Neutrophil (primary cell): ENCODE measurements around the gene FRZB.

Experiments used
- H3K27ac ChIP-seq: fragments of 200-600 bp; sonication (generic); 2 replicates; pipeline ENCODE4 v1.5.1; 2016; ENCODE audit warnings: mild to moderate bottlenecking, moderate library complexity
- H3K27me3 ChIP-seq: fragments of 200-600 bp; sonication (generic); 2 replicates; pipeline ENCODE4 v1.6.0; 2016; ENCODE audit warnings: mild to moderate bottlenecking
- H3K36me3 ChIP-seq: fragments of 200-600 bp; sonication (generic); 2 replicates; pipeline ENCODE4 v1.5.1; 2017
- H3K4me1 ChIP-seq, 2 experiments: fragments of 200-600 bp in 1 of 2; sonication (generic) in 1 of 2; 1 replicate in 1 of 2; 2 replicates in 1 of 2; pipeline versions ENCODE4 v1.5.1 to v1.6.1; 2013 to 2016; ENCODE audit warnings: low read depth in 1 of 2, low read length in 1 of 2, mild to moderate bottlenecking in 1 of 2, moderate library complexity in 1 of 2; ENCODE audit not compliant: control insufficient read depth in 1 of 2, insufficient read depth in 1 of 2
- H3K4me3 ChIP-seq, 2 experiments: fragments of 200-600 bp in 1 of 2; sonication (generic) in 1 of 2; 1 replicate in 1 of 2; 2 replicates in 1 of 2; pipeline ENCODE4 v1.5.1; 2013 to 2016; ENCODE audit warnings: low read depth in 1 of 2, low read length in 1 of 2, mild to moderate bottlenecking in 1 of 2, moderate library complexity in 1 of 2
- H3K9me3 ChIP-seq: fragments of 200-600 bp; sonication (generic); 2 replicates; pipeline ENCODE4 v1.5.1; 2016
- CTCF ChIP-seq: fragments of 200-600 bp; sonication (generic); IDR thresholded peaks from 2 replicates; pipeline ENCODE4 v1.5.1; 2016; ENCODE audit warnings: antibody characterized with exemption

FRZB gene

DNA sequence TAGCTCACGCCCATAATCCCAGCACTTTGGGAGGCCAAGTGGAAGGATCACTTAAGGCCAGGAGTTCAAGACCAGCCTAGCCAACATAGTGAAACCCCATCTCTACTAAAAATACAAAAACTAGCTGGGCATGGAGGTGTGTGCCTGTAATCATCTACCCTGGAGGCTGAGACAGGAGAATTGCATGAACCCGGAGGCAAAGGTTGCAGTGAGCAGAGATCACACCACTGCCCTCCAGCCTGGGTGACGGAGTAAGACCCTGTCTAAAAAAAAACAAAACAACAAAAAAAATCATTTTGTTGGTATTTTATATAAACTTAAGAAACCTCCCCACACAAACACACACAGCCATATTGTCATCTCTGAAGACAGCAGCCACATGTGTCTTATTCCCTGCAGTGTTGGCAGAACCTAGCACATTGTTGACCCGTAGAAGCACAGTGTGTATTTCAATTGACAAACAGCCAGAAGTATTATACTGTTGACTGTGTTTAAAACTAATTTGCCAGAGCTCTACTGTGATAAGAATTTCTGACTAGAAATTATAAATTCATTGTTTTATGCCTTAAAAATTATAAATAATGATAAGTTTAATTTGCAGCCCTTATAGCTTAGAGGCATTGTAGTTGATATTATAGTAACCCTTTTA lies 82.3 kb downstream of the FRZB start:
- H3K27me3 ChIP-seq, result no peaks in the 10 kb centered on the region
- H3K4me3 ChIP-seq, result no peak overlapping the region
- no peaks in the 10 kb centered on the region for H3K36me3 ChIP-seq
- H3K4me1 ChIP-seq, result no peaks in the 10 kb centered on the region
- no peak for TF ChIP-seq CTCF
- no peaks in the 10 kb centered on the region for H3K9me3 ChIP-seq
- H3K27ac ChIP-seq, result no peak overlapping the region
